DLD1 (cell line): ENCODE data around the gene CHN1.

Experiments
- in situ Hi-C: cut with HindIII; loops from 2 replicates; pipeline ENCODE4 v1.10.0; 2017; ENCODE audit warnings: low sequenced_read_pairs

The CHN1 gene

DNA sequence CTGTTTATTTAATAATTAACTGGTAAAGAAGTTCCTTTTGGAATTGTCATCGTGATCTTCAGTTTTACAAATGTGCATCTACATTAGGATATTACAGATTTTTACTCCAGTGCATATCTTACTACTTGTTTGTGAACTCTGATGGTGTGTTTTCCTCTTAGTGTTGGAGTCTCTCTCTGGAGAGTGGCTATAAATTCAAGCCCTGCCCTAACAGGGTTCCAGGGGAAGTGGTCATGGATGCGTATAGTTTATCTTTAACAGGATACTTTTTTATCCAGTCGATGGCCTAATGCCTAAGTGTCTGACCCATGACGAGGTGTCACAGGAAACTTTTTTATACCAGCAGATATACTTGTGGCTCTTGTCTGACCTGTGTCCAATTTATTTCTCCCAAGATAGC lies 75.4 kb downstream of the CHN1 start:
- in situ Hi-C loops = no loop called here

DNA sequence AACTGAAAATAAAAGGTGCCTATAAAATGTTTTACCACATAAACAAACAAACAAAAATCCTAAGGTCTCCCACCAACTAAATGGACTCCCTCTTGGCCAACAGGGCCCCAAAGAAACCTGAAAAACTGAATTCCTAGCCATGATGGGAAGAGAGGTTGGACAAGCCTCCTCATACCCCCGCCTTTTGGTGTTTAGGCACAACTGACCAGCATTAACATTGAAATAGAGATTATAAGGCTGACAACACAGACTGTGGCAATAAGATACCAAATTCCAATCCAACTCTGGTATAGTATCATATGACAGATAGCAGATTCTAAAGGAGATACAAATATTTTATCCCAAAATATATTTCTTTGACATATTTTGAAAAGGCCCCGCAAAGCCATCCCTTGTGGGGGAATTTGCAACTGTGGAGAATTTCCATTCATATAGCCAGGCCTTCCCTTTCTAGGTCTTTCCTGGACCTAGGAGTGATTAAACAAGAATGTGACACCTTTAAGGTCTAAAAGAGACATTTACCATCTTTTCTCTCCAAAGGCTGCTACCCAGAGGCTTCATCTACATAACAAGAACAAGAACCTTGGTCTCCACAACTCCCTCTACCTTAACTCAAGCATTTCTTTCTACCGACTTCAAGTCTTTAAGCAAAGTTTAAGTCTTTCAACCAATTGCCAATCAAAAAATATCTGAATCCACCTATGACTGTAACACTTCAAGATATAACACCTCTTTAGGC lies 80.0 kb downstream of the CHN1 start:
- in situ Hi-C loops = no loop called here

GRCh38 chr2:174924061-174924693 lies 81.0 kb downstream of the CHN1 start:
- in situ Hi-C loops = no loop called here

DNA sequence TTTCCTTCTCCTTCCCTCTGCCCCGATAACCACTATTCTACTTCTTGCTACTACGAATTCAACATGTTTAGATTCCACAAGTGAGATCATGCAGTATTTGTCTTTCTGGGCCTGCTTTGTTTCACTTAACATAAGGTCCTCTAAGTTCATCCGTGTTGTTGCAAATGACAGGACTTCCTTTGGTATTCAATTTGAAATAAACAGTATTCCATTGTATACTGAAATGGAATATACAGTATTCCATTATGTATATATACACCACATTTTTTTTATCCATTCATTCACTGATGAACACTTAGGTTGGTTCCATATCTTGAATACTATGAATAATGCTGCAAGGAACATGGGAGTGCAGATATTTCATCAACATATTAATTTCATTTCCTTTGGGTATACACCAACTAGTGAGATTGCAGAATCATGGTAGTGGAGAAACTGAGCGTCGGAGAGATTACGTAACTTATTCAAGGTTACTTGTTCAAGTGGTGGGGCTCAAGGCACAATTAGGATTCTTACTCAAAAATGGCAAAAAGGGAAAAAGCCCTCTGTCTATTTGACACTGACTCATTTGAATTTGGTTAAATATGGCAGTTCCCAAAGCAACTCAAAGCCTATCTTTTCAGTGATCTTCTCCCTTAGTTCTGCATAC lies 85.1 kb downstream of the CHN1 start:
- in situ Hi-C loops = no loop called here

DNA sequence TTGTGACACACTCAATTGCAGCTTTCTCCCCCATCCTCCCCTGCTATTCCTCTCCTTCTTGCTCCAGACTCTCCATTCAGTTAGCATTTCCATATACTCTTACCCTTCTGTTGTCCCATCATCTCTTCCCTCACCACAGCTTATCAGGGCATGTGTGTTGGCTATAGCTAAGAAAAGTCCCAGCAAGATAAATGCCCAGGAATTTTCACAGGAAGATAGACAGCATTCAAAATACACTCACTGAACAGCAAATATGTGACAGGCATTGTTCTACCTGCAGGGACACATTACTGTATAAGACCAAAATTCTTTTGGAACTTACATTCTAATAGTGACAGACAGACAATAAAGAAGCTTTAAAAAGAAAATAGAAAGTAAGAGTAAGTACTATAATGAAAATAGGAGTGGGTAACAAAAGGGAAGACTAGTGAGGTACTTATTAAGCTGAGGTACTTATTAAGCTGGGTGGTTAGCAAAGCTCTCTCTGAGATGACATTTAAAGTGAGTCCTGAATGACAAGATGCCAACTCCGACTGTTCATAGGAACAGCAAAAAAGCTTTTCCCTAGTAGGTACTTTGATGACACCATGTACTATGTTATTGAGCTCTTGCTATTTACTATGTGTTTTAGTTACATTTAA lies 86.2 kb downstream of the CHN1 start:
- in situ Hi-C loops = no loop called here

GRCh38 chr2:174916270-174916930 lies 88.8 kb downstream of the CHN1 start:
- in situ Hi-C loops = no loop called here

GRCh38 chr2:174914853-174915760 lies 90.1 kb downstream of the CHN1 start:
- in situ Hi-C loops = no loop called here

- in situ Hi-C loops = no loop called here
Observed at GRCh38 chr2:174908284-174908683, 96.9 kb downstream of the CHN1 start.

DNA sequence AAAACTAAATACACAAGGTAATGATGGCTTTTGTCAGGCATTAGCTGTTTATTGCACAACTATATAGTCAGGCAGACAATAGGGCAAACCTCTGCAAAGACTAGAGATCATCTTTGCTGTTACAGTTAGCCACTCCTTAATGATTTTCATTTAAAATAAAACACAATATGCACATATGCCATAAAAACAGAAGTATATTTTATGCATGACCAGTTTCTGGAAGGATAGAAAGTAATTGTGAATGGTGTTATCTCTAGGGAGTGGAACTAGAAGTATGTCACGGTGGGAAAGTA lies 102.0 kb downstream of the CHN1 start:
- in situ Hi-C loops = no loop called here

DNA sequence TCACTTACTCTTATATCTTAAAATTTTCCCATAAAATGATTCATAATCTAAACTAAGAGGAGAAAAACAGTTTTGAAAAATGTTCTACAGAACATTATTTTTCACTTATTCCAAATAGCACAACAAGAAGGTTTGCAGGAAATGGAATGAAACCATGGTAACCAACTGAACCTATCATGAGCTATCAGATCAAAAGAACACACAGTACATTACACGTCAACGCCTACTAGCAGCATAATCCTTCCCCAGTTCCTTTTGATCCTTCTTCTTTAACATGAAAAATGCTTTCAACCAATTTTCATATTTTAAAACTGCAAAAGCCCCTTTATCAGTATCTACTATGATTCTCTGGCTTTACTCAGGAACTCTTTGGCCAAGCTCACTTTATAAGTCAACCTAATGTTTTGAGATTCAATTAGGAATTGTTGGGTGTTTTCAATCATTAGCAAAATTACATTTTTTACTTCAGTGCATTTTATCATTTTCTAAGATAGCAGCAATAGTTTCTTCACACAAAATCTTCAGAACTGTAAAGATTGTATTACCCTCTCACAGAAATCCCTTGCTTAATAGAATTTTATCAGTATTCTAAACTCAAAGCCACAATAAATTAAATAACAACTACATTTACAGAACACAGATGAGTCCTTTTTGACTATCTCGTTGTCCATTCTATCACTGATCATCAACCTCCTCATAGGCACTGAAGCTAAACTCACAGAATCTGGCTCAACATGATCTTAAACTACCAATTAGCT lies 102.5 kb downstream of the CHN1 start:
- in situ Hi-C loops = no loop called here

DNA sequence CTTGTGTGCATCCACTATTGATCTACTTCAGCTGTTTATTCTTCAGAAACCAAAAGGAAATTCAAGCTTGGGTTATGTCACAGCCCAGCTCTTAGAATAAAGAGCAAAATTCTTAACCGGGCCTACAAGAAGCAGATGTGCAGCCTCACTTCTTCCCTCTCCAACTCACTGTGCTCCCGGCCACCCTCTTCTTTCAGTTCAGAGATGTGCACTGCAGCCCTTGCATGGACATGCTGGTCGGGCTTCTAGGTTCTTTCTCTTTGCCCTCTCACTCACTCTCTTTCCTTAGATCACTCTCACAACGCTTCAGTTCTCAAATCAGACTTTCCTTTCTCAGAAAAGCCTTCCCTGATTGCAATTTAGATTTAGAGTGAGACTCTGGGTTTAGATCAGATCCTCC lies 104.1 kb downstream of the CHN1 start:
- in situ Hi-C loops = no loop called here

GRCh38 chr2:174897286-174897685 lies 107.9 kb downstream of the CHN1 start:
- in situ Hi-C loops = no loop called here

- in situ Hi-C loops = no loop called here
Observed at GRCh38 chr2:174893018-174893417, 112.2 kb downstream of the CHN1 start.

DNA sequence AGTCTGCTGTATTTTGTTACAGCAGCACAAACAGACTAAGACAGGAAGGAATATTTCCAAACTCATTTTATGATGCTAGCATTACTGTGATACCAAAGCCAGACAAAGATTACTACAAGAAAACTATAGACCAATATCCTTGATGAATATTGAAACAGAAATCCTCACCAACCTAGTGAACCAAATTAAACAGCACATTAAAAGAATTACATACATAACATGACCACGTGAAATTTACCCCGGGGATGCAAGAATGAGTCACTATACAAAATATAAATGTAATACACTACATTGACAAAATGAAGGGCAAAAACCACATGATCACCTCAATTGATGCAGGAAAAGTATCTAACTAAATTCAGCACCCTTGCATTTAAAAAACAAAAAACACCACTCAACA lies 112.6 kb downstream of the CHN1 start:
- in situ Hi-C loops = no loop called here

GRCh38 chr2:174888646-174889271 lies 116.4 kb downstream of the CHN1 start:
- in situ Hi-C loops = no loop called here

- in situ Hi-C loops = no loop called here
Observed at GRCh38 chr2:174888146-174888545, 117.0 kb downstream of the CHN1 start.

GRCh38 chr2:174882416-174882815 lies 122.8 kb downstream of the CHN1 start:
- in situ Hi-C loops = no loop called here

GRCh38 chr2:174881678-174882077 lies 123.5 kb downstream of the CHN1 start:
- in situ Hi-C loops = no loop called here

DNA sequence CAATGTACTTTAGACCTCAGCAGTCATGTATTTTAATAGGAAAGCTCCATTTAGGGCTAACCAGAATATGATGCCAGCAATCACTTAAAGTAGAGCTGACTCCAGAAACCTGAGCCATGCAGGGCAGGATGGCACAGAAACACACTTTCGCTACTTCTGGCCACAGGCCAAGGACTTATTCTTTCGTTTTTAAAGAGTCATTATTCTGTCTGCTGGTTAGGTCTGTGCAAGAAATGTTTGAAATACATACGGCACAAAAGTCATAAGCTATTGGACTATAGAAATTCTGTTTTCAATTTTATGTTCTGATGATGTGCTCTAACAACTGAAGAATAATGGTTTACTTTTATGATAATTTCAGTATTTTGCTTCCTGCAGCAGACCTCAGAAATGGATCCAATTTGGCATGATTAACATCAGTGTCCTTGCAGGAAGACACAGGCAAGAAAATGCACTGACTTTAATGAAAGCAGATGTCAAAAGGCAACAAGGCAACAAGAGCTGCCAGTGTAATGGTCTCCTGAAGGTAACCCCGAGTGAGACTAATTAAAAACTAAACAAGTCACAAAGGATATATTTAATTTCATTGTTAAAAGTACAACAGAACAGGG lies 126.5 kb downstream of the CHN1 start:
- in situ Hi-C loops = no loop called here
